SK-N-MC (cell line): ENCODE results near the gene NUDT22.

Source experiments
- EZH2 ChIP-seq: fragments of 200-600 bp; sonication (generic); IDR thresholded peaks from one replicate; pipeline ENCODE4 v1.6.1; 2017; ENCODE audit warnings: antibody characterized with exemption
- POLR2AphosphoS5 ChIP-seq: IDR thresholded peaks from 2 replicates; pipeline ENCODE4 v1.6.1; 2012; ENCODE audit warnings: mild to moderate bottlenecking, low read depth, low read length, borderline replicate concordance

DNA sequence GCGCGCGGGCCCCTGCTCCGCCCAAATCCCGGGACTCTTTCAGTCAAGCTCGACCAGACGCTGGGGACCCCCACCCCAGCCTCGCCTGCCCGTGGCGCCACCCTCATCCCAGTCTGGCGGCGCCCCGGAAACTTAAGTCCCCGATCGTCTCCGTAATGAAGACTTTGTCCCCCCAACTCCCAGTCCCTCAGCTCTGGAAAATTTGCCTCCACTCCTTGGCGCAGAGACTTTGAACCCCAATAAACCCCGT, 25.6 kb downstream of the NUDT22 start:
- TF ChIP-seq POLR2AphosphoS5 (no peak), EZH2 (no peak)
